DOHH2 (cell line): ENCODE results near the gene RPS23.

Experiments
- H3F3A ChIP-seq: fragments of 200-600 bp; sonication (generic), shearing (Covaris generic); 2 replicates; pipeline ENCODE4 v1.6.0; 2016; ENCODE audit warnings: antibody characterized with exemption, mild to moderate bottlenecking; ENCODE audit not compliant: control insufficient read depth, insufficient read depth
- H3K27ac ChIP-seq: fragments of 200-600 bp; sonication (generic); 2 replicates; pipeline ENCODE4 v1.5.1; 2014; ENCODE audit warnings: low read depth, mild to moderate bottlenecking, low read length, moderate library complexity
- H3K27me3 ChIP-seq: fragments of 200-600 bp; sonication (generic); 2 replicates; pipeline ENCODE4 v1.6.1; 2014; ENCODE audit warnings: mild to moderate bottlenecking, low read length, mixed read lengths; ENCODE audit not compliant: control insufficient read depth
- H3K36me3 ChIP-seq: fragments of 200-600 bp; sonication (generic); 2 replicates; pipeline ENCODE4 v1.6.1; 2014; ENCODE audit warnings: mild to moderate bottlenecking, low read length, moderate library complexity, mixed read lengths; ENCODE audit not compliant: control insufficient read depth
- H3K4me1 ChIP-seq: fragments of 200-600 bp; sonication (generic); 2 replicates; pipeline ENCODE4 v1.6.1; 2014; ENCODE audit warnings: mild to moderate bottlenecking, low read length, mixed read lengths; ENCODE audit not compliant: control insufficient read depth
- H3K4me2 ChIP-seq: fragments of 200-600 bp; sonication (generic); 2 replicates; pipeline ENCODE4 v1.6.0; 2014; ENCODE audit warnings: mild to moderate bottlenecking, low read length, moderate library complexity
- H3K4me3 ChIP-seq: fragments of 200-600 bp; sonication (generic); 2 replicates; pipeline ENCODE4 v1.5.1; 2014; ENCODE audit warnings: mild to moderate bottlenecking, low read length, mixed read lengths
- H3K79me2 ChIP-seq: fragments of 200-600 bp; sonication (generic); 2 replicates; pipeline ENCODE4 v1.6.1; 2014; ENCODE audit warnings: mild to moderate bottlenecking, low read length, mixed read lengths; ENCODE audit not compliant: control insufficient read depth
- H3K9me2 ChIP-seq: fragments of 200-600 bp; sonication (generic); replicated peaks from 2 replicates; pipeline ENCODE4 v1.6.1; 2014; ENCODE audit warnings: mild to moderate bottlenecking, low read length, mixed read lengths; ENCODE audit not compliant: control insufficient read depth
- H3K9me3 ChIP-seq: fragments of 200-600 bp; sonication (generic); 2 replicates; pipeline ENCODE4 v1.6.1; 2014; ENCODE audit warnings: antibody characterized with exemption, low read length, mixed read lengths; ENCODE audit not compliant: control insufficient read depth, insufficient read depth
- H4K20me1 ChIP-seq: fragments of 200-600 bp; sonication (generic); 2 replicates; pipeline ENCODE4 v1.6.0; 2014; ENCODE audit warnings: low read depth, mild to moderate bottlenecking, antibody characterized with exemption, low read length, moderate library complexity; ENCODE audit not compliant: control insufficient read depth, insufficient read depth
- CTCF ChIP-seq: fragments of 200-600 bp; sonication (generic); IDR thresholded peaks from one replicate; pipeline ENCODE4 v1.5.1; 2014; ENCODE audit warnings: antibody characterized with exemption, mild to moderate bottlenecking, low read depth, low read length; ENCODE audit not compliant: poor library complexity, severe bottlenecking
- EZH2phosphoT487 ChIP-seq: fragments of 200-600 bp; sonication (generic); IDR thresholded peaks from 2 replicates; pipeline ENCODE4 v1.6.1; 2017; ENCODE audit warnings: borderline replicate concordance, mild to moderate bottlenecking, antibody characterized with exemption, low read length, moderate library complexity, mixed read lengths

RPS23 gene

GRCh38 chr5:82287625-82288024 is 9.5 kb upstream of the RPS23 start:
- Histone ChIP-seq H3K79me2 (peaks cover 13% of the 10 kb centered on the region), H4K20me1 (no peaks in the 10 kb centered on the region; the same call in 1 of the 2 replicates), H3K27ac (no peak overlapping the region), H3F3A (no peaks in the 10 kb centered on the region), H3K4me2 (no peak overlapping the region), H3K9me3 (no peaks in the 10 kb centered on the region), H3K9me2 (no peaks in the 10 kb centered on the region), H3K4me1 (peaks cover 4% of the 10 kb centered on the region; the same call in 1 of the 2 replicates), H3K27me3 (no peaks in the 10 kb centered on the region), H3K4me3 (no peak overlapping the region), H3K36me3 (no peaks in the 10 kb centered on the region)
- TF ChIP-seq EZH2phosphoT487 (no peak), CTCF (no peak)

- no peaks in the 10 kb centered on the region for H3F3A ChIP-seq
- no peak overlapping the region for H3K4me3 ChIP-seq
- H3K36me3 ChIP-seq, result no peaks in the 10 kb centered on the region
- no peak overlapping the region for H3K4me2 ChIP-seq
- no peaks in the 10 kb centered on the region for H3K9me2 ChIP-seq
- no peaks in the 10 kb centered on the region for H4K20me1 ChIP-seq
- H3K9me3 ChIP-seq, result no peaks in the 10 kb centered on the region
- peaks cover 25% of the 10 kb centered on the region for H3K79me2 ChIP-seq
- peaks cover 17% of the 10 kb centered on the region for H3K4me1 ChIP-seq
- H3K27ac ChIP-seq, result no peak overlapping the region
- no peaks in the 10 kb centered on the region for H3K27me3 ChIP-seq
- no peak for TF ChIP-seq EZH2phosphoT487
- no peak for TF ChIP-seq CTCF
These were observed 7.1 kb upstream of the RPS23 start for GRCh38 chr5:82285206-82285605.

GRCh38 chr5:82283893-82284292 is 5.7 kb upstream of the RPS23 start:
- H3K4me3 ChIP-seq, result no peak overlapping the region
- H3K9me2 ChIP-seq, result no peaks in the 10 kb centered on the region
- H3K9me3 ChIP-seq, result no peaks in the 10 kb centered on the region
- no peak for TF ChIP-seq EZH2phosphoT487
- TF ChIP-seq CTCF, result no peak
- H3K27me3 ChIP-seq, result no peaks in the 10 kb centered on the region
- no peaks in the 10 kb centered on the region for H4K20me1 ChIP-seq
- peaks cover 37% of the 10 kb centered on the region for H3K79me2 ChIP-seq
- H3F3A ChIP-seq, result no peaks in the 10 kb centered on the region
- peaks cover 30% of the 10 kb centered on the region for H3K4me1 ChIP-seq
- H3K27ac ChIP-seq, result no peak overlapping the region
- no peak overlapping the region for H3K4me2 ChIP-seq
- H3K36me3 ChIP-seq, result no peaks in the 10 kb centered on the region
